Natural killer cell treated with Interleukin-12 subunit alpha and Interleukin-12 subunit beta and Interleukin-15 and Interleukin-18, amount 100 ng/mL, for 72 hours (primary cell): Measurements from ENCODE around the gene ADGRL3. TPM values are rescaled to one million over a fixed set of nuclear protein-coding genes. Genes with fewer than 3 reads are reported as not detected.
"Not testable (repeated sequence)": the region's sequence is repeated elsewhere in the genome, so short reads cannot be mapped to it uniquely, and the experiment has no call there.

Source experiments
- ATAC-seq, 2 donors: fragments of 150-1000 bp; cut with Tn5 transposase in 1 of 2; sonication (Bioruptor Pico), chemical (Tn5 transposase) in 1 of 2; 2 replicates each; pipeline ENCODE4 v1.10.0; 2021
- DNase-seq: peaks from one replicate; pipeline ENCODE4 v3.0.0; 2022; ENCODE audit warnings: low spot score
- H3K27ac Mint-ChIP-seq, 2 donors: 1 replicate in 1 of 2; 2 replicates in 1 of 2; pipeline ENCODE4 v1.8.0; 2022; ENCODE audit warnings: mixed read lengths in 2 of 2, mild to moderate bottlenecking in 1 of 2, moderate library complexity in 1 of 2
- H3K27me3 Mint-ChIP-seq, 2 donors: 1 replicate in 1 of 2; 2 replicates in 1 of 2; pipeline ENCODE4 v1.8.0; 2022; ENCODE audit warnings: mixed read lengths in 2 of 2
- H3K36me3 Mint-ChIP-seq: one replicate; pipeline ENCODE4 v1.8.0; 2022; ENCODE audit warnings: mixed read lengths
- H3K4me1 Mint-ChIP-seq, 2 donors: 1 replicate in 1 of 2; 2 replicates in 1 of 2; pipeline ENCODE4 v1.8.0; 2022; ENCODE audit warnings: low read depth in 2 of 2, mixed read lengths in 2 of 2, mild to moderate bottlenecking in 1 of 2
- H3K4me3 Mint-ChIP-seq: one replicate; pipeline ENCODE4 v1.8.0; 2022; ENCODE audit warnings: mixed read lengths
- H3K9me3 Mint-ChIP-seq: 2 replicates; pipeline ENCODE4 v1.8.0; 2022; ENCODE audit warnings: mixed read lengths
- total RNA-seq, 2 donors: library from RNA; stranded (reverse); gene quantifications; one replicate each; pipeline ENCODE4 v1.2.3, GENCODE V29; 2022

ADGRL3 gene
- total RNA-seq, 2 donors from 2014 or later: not detected

GRCh38 chr4:61638591-61638990 is 438.5 kb downstream of the ADGRL3 start:
- Mint-ChIP-seq H3K27ac (no peak overlapping the region), H3K4me1 (no peaks in the 10 kb centered on the region), H3K27me3 (no peaks in the 10 kb centered on the region), H3K9me3 (peaks cover 14% of the 10 kb centered on the region), H3K36me3 (no peaks in the 10 kb centered on the region), H3K4me3 (no peak overlapping the region)
- no peak for ATAC-seq
- DNase-seq: no peak

- not testable (repeated sequence) for ATAC-seq, H3K36me3 Mint-ChIP-seq, H3K27ac Mint-ChIP-seq, H3K9me3 Mint-ChIP-seq, H3K4me1 Mint-ChIP-seq, DNase-seq, H3K27me3 Mint-ChIP-seq, H3K4me3 Mint-ChIP-seq
Measured at GRCh38 chr4:61646746-61647350, 446.7 kb downstream of the ADGRL3 start.

- Mint-ChIP-seq H3K27me3 (no peaks in the 10 kb centered on the region), H3K4me1 (no peaks in the 10 kb centered on the region), H3K9me3 (peaks cover 4% of the 10 kb centered on the region), H3K36me3 (peaks cover 5% of the 10 kb centered on the region), H3K27ac (no peak overlapping the region), H3K4me3 (no peak overlapping the region)
- no peak for ATAC-seq
- DNase-seq: no peak
Measured at GRCh38 chr4:61648264-61648663, 448.1 kb downstream of the ADGRL3 start.

DNA sequence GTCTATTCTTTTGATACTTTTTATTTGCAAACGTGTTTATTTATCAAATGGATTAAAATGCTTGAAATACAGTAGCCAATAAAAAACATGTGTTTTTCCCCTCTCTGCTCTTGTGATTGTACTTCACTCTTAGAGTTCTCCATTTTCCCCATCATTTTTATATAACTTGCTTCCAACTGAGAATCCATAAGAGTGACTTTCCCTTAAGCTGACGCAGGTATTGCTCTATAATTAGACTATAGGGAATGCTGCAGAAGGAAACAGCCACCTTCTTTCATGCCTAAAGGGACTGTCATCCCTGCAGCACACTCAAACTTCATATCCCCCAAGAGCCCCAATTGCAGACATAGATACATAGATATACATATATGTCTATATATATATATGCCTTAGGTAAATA is 456.9 kb downstream of the ADGRL3 start:
- Mint-ChIP-seq H3K4me3 (no peak overlapping the region), H3K36me3 (no peaks in the 10 kb centered on the region), H3K4me1 (no peaks in the 10 kb centered on the region), H3K9me3 (peaks cover 9% of the 10 kb centered on the region), H3K27ac (no peak overlapping the region), H3K27me3 (no peaks in the 10 kb centered on the region)
- DNase-seq (no peak), ATAC-seq (no peak)

DNA sequence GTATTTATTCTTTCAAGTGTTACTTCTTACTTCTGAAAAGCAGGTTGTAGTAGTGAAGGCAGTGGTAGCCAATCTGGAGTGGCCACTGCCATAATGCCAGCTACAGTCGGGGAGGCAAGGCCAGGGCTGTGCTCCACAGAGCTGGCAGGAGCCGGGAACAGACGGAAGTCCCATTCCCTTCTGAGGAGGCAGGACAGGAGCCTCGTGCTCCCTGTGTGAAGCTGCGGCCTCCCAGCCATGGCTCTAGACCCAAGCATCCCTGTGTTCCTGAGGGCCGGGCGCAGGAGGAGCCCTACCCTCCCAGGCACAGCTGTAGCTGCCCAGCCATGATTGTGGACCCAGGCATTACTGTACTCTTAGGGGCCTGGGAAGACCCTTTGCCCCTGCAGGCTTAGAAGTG is 461.8 kb downstream of the ADGRL3 start:
- Mint-ChIP-seq H3K9me3 (peaks cover 8% of the 10 kb centered on the region), H3K4me3 (no peak overlapping the region), H3K27me3 (no peaks in the 10 kb centered on the region), H3K4me1 (no peaks in the 10 kb centered on the region), H3K27ac (no peak overlapping the region), H3K36me3 (no peaks in the 10 kb centered on the region)
- peak in 1 of 2 donors; percentile 31 for ATAC-seq
- no peak for DNase-seq

GRCh38 chr4:61662362-61662761 is 462.2 kb downstream of the ADGRL3 start:
- H3K9me3 Mint-ChIP-seq: peaks cover 8% of the 10 kb centered on the region
- H3K36me3 Mint-ChIP-seq: no peaks in the 10 kb centered on the region
- no peak overlapping the region for H3K27ac Mint-ChIP-seq
- DNase-seq (no peak), ATAC-seq (peak; percentile 27 to 43)
- no peaks in the 10 kb centered on the region for H3K27me3 Mint-ChIP-seq
- no peak overlapping the region for H3K4me3 Mint-ChIP-seq
- H3K4me1 Mint-ChIP-seq: no peaks in the 10 kb centered on the region

DNA sequence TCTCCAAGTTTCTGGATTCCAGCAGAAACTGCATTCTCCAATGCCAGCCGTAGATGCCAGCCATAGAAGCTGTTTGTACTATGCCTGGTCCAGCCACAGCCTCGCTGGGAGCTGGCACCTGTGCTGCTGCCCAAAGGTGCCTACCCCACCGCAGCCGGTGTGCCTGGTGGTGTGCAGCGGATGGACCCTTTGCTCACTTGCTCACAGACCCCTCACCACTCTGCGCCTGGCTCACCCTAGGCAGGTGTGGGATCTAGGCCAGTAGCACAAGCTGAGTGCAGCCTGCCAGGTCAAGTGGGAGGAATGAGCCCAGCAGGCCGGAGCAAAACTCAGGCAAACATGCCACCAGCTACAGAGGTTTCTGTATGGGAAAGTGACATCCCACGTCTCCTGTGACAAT is 463.2 kb downstream of the ADGRL3 start:
- H3K9me3 Mint-ChIP-seq: peaks cover 11% of the 10 kb centered on the region
- ATAC-seq (no peak), DNase-seq (no peak)
- no peaks in the 10 kb centered on the region for H3K36me3 Mint-ChIP-seq
- H3K4me3 Mint-ChIP-seq: no peak overlapping the region
- H3K27me3 Mint-ChIP-seq: no peaks in the 10 kb centered on the region
- no peaks in the 10 kb centered on the region for H3K4me1 Mint-ChIP-seq
- H3K27ac Mint-ChIP-seq: no peak overlapping the region

DNA sequence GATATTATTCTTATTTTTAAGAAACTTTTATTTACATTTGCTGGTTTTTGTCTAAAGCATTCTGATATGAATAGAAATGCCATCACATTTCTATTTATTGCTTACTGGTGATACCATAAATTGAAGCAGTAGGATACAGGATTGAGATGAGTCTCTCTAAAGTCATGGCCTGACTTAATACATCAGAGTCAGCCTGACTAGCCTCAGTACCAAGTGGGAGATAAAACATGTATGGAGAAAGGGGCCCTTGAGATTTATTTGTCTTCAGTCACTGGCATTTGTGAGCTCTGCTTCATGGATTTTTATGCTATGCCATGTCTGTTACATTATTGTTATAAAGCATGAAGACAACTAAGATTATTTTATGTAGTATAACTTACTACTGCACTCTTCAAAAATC is 465.5 kb downstream of the ADGRL3 start:
- H3K27me3 Mint-ChIP-seq: no peaks in the 10 kb centered on the region
- ATAC-seq (no peak), DNase-seq (no peak)
- peaks cover 8% of the 10 kb centered on the region for H3K9me3 Mint-ChIP-seq
- H3K4me1 Mint-ChIP-seq: no peaks in the 10 kb centered on the region
- H3K36me3 Mint-ChIP-seq: no peaks in the 10 kb centered on the region
- no peak overlapping the region for H3K27ac Mint-ChIP-seq
- H3K4me3 Mint-ChIP-seq: no peak overlapping the region

- Mint-ChIP-seq H3K27ac (no peak overlapping the region), H3K27me3 (no peaks in the 10 kb centered on the region), H3K4me1 (no peaks in the 10 kb centered on the region), H3K4me3 (no peak overlapping the region), H3K36me3 (no peaks in the 10 kb centered on the region), H3K9me3 (peaks cover 8% of the 10 kb centered on the region)
- DNase-seq (no peak), ATAC-seq (no peak)
Measured at GRCh38 chr4:61666244-61666643, 466.1 kb downstream of the ADGRL3 start.

DNA sequence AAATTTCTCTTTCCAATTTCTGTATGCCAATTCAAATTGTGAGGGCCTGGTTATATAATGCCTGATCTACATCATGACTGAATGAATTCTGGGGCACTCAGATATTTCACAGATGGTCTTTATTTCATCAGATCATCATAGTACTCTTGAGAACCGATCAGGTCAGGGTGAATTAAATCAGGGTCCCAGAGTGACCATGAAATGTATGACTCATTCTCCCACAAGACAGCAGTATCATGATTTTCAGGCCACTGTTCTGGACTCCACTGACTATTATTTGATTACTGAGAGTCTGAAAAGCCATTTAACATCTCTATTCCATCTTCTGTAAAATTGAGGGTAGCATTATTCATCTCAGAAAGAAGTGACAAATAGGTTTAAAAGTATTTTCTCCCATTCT is 471.5 kb downstream of the ADGRL3 start:
- no peak overlapping the region for H3K4me3 Mint-ChIP-seq
- H3K36me3 Mint-ChIP-seq: no peaks in the 10 kb centered on the region
- no peaks in the 10 kb centered on the region for H3K27me3 Mint-ChIP-seq
- no peak overlapping the region for H3K27ac Mint-ChIP-seq
- DNase-seq (no peak), ATAC-seq (no peak)
- H3K4me1 Mint-ChIP-seq: no peaks in the 10 kb centered on the region
- peaks cover 7% of the 10 kb centered on the region for H3K9me3 Mint-ChIP-seq

GRCh38 chr4:61675464-61675863 is 475.3 kb downstream of the ADGRL3 start:
- Mint-ChIP-seq H3K4me1 (no peaks in the 10 kb centered on the region), H3K36me3 (no peaks in the 10 kb centered on the region), H3K4me3 (no peak overlapping the region), H3K27ac (no peak overlapping the region), H3K27me3 (no peaks in the 10 kb centered on the region), H3K9me3 (peaks cover 4% of the 10 kb centered on the region)
- no peak for DNase-seq
- no peak for ATAC-seq

- no peak overlapping the region for H3K4me3 Mint-ChIP-seq
- no peak for ATAC-seq
- no peaks in the 10 kb centered on the region for H3K4me1 Mint-ChIP-seq
- peaks cover 8% of the 10 kb centered on the region for H3K9me3 Mint-ChIP-seq
- peaks cover 4% of the 10 kb centered on the region for H3K36me3 Mint-ChIP-seq
- H3K27me3 Mint-ChIP-seq: no peaks in the 10 kb centered on the region
- H3K27ac Mint-ChIP-seq: no peak overlapping the region
- DNase-seq: no peak
Measured at GRCh38 chr4:61678297-61678696, 478.2 kb downstream of the ADGRL3 start.

- Mint-ChIP-seq H3K9me3 (peaks cover 2% of the 10 kb centered on the region), H3K4me1 (no peaks in the 10 kb centered on the region), H3K36me3 (no peaks in the 10 kb centered on the region), H3K4me3 (no peak overlapping the region), H3K27ac (no peak overlapping the region), H3K27me3 (no peaks in the 10 kb centered on the region)
- DNase-seq (no peak), ATAC-seq (no peak)
Measured at GRCh38 chr4:61693520-61693919, 493.4 kb downstream of the ADGRL3 start.

DNA sequence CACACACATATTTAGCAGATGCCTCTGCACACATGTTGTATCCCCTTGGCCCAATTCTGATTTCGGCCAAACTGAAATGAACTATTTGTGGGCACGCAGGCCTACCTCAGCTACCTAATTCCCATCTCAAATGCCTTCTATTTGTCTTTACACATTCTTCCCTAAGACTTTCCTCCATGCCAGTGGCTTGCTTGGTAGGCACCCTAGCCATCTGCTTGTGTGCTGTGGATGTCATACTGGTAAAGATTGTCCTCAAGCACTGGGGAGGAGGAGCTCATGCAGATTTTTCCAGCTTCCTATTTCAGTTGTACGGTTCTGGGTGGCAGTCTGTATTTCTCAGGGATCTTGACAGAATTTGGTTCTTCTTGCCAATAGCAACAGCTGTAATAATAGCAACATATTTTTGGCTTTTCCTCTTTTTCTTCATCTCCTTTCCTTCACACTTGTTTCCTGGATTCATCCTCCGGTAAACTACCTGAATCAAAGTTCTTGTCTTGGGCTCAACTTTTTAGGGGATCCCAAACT is 514.3 kb downstream of the ADGRL3 start:
- no peaks in the 10 kb centered on the region for H3K4me1 Mint-ChIP-seq
- ATAC-seq: no peak
- DNase-seq: no peak
- no peaks in the 10 kb centered on the region for H3K36me3 Mint-ChIP-seq
- peaks cover 3% of the 10 kb centered on the region for H3K9me3 Mint-ChIP-seq
- H3K4me3 Mint-ChIP-seq: no peak overlapping the region
- no peaks in the 10 kb centered on the region for H3K27me3 Mint-ChIP-seq
- H3K27ac Mint-ChIP-seq: no peak overlapping the region

DNA sequence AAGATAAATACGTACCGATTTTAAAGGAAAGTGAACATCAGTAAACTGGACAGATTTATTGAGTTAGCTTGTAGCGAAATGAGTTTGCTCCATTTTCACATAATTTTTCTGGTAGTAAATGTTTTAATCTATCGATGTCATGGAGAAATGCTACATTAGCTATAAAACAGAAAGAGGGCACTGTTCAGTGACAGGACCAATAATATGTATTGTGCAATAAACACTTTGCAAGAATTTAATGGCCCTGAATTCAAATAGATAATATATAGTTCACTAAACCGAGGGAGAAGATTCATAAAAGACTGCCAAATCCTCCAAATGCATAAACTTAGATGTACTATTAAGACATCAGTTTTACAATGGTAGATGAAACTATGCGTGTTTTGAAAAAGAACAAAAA is 516.3 kb downstream of the ADGRL3 start:
- ATAC-seq (no peak), DNase-seq (no peak)
- H3K4me3 Mint-ChIP-seq: no peak overlapping the region
- no peak overlapping the region for H3K27ac Mint-ChIP-seq
- H3K27me3 Mint-ChIP-seq: no peaks in the 10 kb centered on the region
- no peaks in the 10 kb centered on the region for H3K36me3 Mint-ChIP-seq
- H3K9me3 Mint-ChIP-seq: peaks cover 5% of the 10 kb centered on the region
- H3K4me1 Mint-ChIP-seq: no peaks in the 10 kb centered on the region
